HEK293T (cell line): ENCODE data around the gene EPHB2.

Source experiments
- CTBP1 ChIP-seq: fragments of 450-650 bp; IDR thresholded peaks from 2 replicates; pipeline ENCODE4 v1.6.1; 2016; ENCODE audit warnings: borderline replicate concordance
- SUZ12 ChIP-seq: fragments of 450-650 bp; IDR thresholded peaks from 2 replicates; pipeline ENCODE4 v1.6.1; 2016; ENCODE audit warnings: mild to moderate bottlenecking

- TF ChIP-seq SUZ12 (no peak), CTBP1 (no peak)
Observed at GRCh38 chr1:22773981-22774832, 63.6 kb downstream of the EPHB2 start.
